Neuron (in vitro differentiated cells): ENCODE measurements around the gene GAK.

Source experiments
- H2AFZ ChIP-seq: one replicate; pipeline ENCODE4 v1.6.1; 2013; ENCODE audit warnings: low read depth, mild to moderate bottlenecking, inconsistent platforms, low read length, moderate library complexity
- H3K27me3 ChIP-seq: one replicate; pipeline ENCODE4 v1.6.1; 2013; ENCODE audit warnings: low read length; ENCODE audit not compliant: insufficient read depth
- H3K36me3 ChIP-seq: one replicate; pipeline ENCODE4 v1.6.1; 2013; ENCODE audit warnings: low read length; ENCODE audit not compliant: insufficient read depth
- H3K4me1 ChIP-seq: one replicate; pipeline ENCODE4 v1.6.1; 2013; ENCODE audit warnings: low read length; ENCODE audit not compliant: insufficient read depth
- H3K4me3 ChIP-seq: 2 replicates; pipeline ENCODE4 v1.5.1; 2013; ENCODE audit warnings: mild to moderate bottlenecking, low read length, moderate library complexity
- H3K9me3 ChIP-seq: one replicate; pipeline ENCODE4 v1.6.1; 2013; ENCODE audit warnings: low read length

GAK gene

DNA sequence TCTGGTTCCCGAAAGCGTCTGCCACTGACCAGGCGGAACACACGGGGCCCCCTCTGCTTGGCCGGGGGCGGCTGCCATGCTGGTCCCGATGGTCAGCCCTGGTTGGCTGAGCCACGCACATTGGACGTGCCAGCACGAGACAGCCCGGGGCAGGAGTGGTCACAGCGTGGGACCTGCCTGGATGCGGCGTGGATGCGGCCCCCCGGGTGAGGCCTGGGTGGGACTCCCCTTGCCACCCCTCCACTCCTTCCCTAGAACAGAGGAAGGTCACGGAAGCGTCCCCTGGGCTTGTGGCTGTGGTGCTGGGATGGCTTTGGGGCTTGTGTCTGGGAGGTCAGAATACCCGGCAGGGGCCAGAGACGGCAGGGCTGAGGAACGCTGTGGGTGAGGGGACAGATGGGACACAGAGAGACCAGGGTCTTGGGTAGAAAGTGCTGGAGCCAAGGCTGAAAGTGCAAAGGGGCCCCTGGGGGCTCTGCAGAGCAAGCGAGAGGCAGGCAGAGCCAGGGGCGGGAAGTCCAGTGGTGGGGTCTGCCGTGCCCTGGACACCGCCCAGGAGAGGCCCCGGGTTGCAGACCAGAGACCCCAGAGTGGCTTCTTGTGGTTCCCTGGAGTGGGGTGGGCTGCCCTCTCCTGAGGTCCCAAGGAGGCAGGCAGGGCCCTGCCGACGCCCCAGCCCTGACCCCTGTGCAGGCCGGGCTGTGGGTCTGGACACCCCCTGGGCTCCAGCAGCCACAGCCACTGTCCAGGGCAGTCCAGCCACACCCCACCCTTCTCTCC lies 97.6 kb downstream of the GAK start:
- Histone ChIP-seq H3K9me3 (peaks cover 24% of the 10 kb centered on the region), H3K4me3 (no peak overlapping the region), H3K4me1 (peaks cover 4% of the 10 kb centered on the region), H3K27me3 (peaks cover 4% of the 10 kb centered on the region), H3K36me3 (no peaks in the 10 kb centered on the region), H2AFZ (no peak overlapping the region)

DNA sequence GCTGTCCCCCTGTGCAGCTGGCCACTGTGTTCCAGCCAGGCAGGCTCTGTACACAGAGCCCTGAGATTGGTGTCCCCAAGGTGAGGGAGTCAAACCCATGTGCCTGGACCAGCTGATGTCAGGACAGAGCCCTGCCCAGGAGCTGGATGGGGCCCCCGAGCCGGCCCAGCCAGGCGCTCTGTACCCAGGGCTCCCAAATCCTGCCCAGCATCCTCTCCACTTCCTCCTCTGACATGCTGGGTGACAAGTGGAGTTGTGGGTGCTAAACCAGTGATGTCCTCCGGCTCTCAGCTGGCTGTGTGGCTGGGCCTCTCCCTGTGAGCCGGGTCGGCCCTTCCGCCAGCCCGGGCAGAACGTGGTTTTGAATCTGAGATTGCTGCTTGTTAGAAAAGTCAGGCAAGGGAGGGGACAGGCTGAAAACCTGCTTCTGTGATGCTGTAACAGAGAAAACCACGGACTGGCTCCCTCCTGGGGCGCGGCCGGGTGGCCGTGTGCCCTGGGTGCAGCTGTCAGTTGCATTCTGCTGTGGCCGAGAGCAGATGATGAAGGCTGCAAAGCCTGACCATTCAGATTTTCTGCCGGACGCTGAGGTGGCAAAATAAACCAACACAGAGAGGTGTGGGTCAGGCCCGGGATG lies 98.3 kb downstream of the GAK start:
- no peak overlapping the region for H2AFZ ChIP-seq
- peaks cover 5% of the 10 kb centered on the region for H3K27me3 ChIP-seq
- H3K9me3 ChIP-seq = peaks cover 23% of the 10 kb centered on the region
- H3K36me3 ChIP-seq = no peaks in the 10 kb centered on the region
- peaks cover 4% of the 10 kb centered on the region for H3K4me1 ChIP-seq
- H3K4me3 ChIP-seq = no peak overlapping the region

- H3K4me1 ChIP-seq = peaks cover 4% of the 10 kb centered on the region
- peaks cover 12% of the 10 kb centered on the region for H3K27me3 ChIP-seq
- no peak overlapping the region for H2AFZ ChIP-seq
- no peak overlapping the region for H3K4me3 ChIP-seq
- peaks cover 21% of the 10 kb centered on the region for H3K9me3 ChIP-seq
- H3K36me3 ChIP-seq = no peaks in the 10 kb centered on the region
These were observed 99.0 kb downstream of the GAK start for GRCh38 chr4:833156-833555.

- H3K27me3 ChIP-seq = peaks cover 18% of the 10 kb centered on the region
- no peaks in the 10 kb centered on the region for H3K36me3 ChIP-seq
- peaks cover 16% of the 10 kb centered on the region for H3K9me3 ChIP-seq
- no peak overlapping the region for H3K4me3 ChIP-seq
- H3K4me1 ChIP-seq = peaks cover 4% of the 10 kb centered on the region
- no peak overlapping the region for H2AFZ ChIP-seq
These were observed 99.6 kb downstream of the GAK start for GRCh38 chr4:832536-832935.

GRCh38 chr4:832108-832507 lies 100.0 kb downstream of the GAK start:
- Histone ChIP-seq H3K36me3 (no peaks in the 10 kb centered on the region), H2AFZ (no peak overlapping the region), H3K27me3 (peaks cover 23% of the 10 kb centered on the region), H3K9me3 (peaks cover 12% of the 10 kb centered on the region), H3K4me3 (no peak overlapping the region), H3K4me1 (peaks cover 7% of the 10 kb centered on the region)

GRCh38 chr4:831483-831805 lies 100.7 kb downstream of the GAK start:
- Histone ChIP-seq H3K4me3 (no peak overlapping the region), H3K36me3 (no peaks in the 10 kb centered on the region), H3K9me3 (peaks cover 10% of the 10 kb centered on the region), H2AFZ (no peak overlapping the region), H3K27me3 (peaks cover 24% of the 10 kb centered on the region), H3K4me1 (peaks cover 5% of the 10 kb centered on the region)

- Histone ChIP-seq H3K36me3 (no peaks in the 10 kb centered on the region), H3K27me3 (peaks cover 24% of the 10 kb centered on the region), H3K9me3 (peaks cover 6% of the 10 kb centered on the region), H3K4me1 (peaks cover 5% of the 10 kb centered on the region), H3K4me3 (no peak overlapping the region), H2AFZ (no peak overlapping the region)
These were observed 101.3 kb downstream of the GAK start for GRCh38 chr4:830601-831482.

DNA sequence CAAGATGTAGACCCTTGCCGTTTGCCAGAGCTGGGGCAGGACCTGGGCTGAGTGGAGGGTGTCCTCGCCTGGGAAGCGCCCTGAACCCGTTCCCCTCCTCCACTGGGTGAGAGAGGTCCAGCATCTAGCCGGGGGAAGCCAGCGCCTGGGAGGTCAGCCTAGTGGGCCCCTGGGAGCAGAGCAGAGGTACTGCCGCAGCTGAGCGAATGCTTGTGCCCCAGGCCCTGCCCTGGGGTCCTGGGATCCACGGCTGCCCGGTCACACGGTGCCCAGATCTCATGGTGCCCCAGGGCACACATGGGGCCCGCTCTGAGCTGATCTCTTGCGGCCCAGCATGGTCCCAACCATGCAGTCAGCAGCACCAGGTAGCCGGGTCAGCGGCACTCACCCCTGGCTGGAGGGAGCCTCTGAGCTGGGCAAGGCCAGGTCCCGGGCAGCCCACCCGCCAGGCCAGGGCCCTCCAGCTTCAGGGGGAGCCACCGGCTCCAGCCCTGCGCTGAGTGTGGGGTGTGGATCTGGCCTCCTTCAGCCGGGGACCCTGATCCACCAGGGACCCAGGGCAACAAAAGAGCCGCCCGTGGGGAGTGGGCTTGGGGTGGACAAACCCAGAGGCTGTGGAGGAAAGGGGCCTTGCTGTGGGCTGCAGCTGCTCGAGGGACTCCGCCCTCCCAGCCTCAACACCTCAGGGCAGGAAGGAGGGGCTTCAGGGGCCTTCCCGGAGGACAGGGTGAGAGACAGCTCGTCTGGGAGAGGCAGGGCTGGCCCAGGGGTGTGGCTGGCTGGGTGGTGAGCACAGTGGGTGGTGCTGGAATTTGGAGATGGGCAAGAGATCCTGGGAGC lies 102.1 kb downstream of the GAK start:
- Histone ChIP-seq H3K9me3 (peaks cover 6% of the 10 kb centered on the region), H3K4me1 (peaks cover 9% of the 10 kb centered on the region), H2AFZ (no peak overlapping the region), H3K27me3 (peaks cover 24% of the 10 kb centered on the region), H3K4me3 (no peak overlapping the region), H3K36me3 (no peaks in the 10 kb centered on the region)

- H3K4me3 ChIP-seq = no peak overlapping the region
- no peaks in the 10 kb centered on the region for H3K36me3 ChIP-seq
- peaks cover 16% of the 10 kb centered on the region for H3K4me1 ChIP-seq
These were observed 102.8 kb downstream of the GAK start for GRCh38 chr4:829291-829690.

GRCh38 chr4:828641-829271 lies 103.4 kb downstream of the GAK start:
- no peaks in the 10 kb centered on the region for H3K36me3 ChIP-seq
- H3K4me3 ChIP-seq = no peak overlapping the region
- H3K4me1 ChIP-seq = peaks cover 16% of the 10 kb centered on the region
- peaks cover 6% of the 10 kb centered on the region for H3K9me3 ChIP-seq
- peaks cover 30% of the 10 kb centered on the region for H3K27me3 ChIP-seq
- no peak overlapping the region for H2AFZ ChIP-seq

More at GRCh38 chr4:829291-829690, 102.8 kb downstream of the GAK start:
- Histone ChIP-seq H3K9me3 (peaks cover 6% of the 10 kb centered on the region), H3K27me3 (peaks cover 30% of the 10 kb centered on the region), H2AFZ (no peak overlapping the region)

GRCh38 chr4:827209-828081 lies 104.7 kb downstream of the GAK start:
- Histone ChIP-seq H3K4me3 (no peak overlapping the region), H3K27me3 (peaks cover 30% of the 10 kb centered on the region), H2AFZ (no peak overlapping the region), H3K36me3 (no peaks in the 10 kb centered on the region), H3K9me3 (peaks cover 6% of the 10 kb centered on the region), H3K4me1 (peaks cover 23% of the 10 kb centered on the region)
